T47D (cell line): Measurements from ENCODE around the gene MMP11.
A peak's percentile ranks its signal among the peaks of the same experiment; 100 is the strongest.

Experiments
- DNase-seq, 2 experiments: peaks; one replicate each; pipeline versions ENCODE4 v3.0.0 to v3.0.0-alpha.2; 2011 to 2012; ENCODE audit warnings: low read depth in 1 of 2, low spot score in 1 of 2
- JUND ChIP-seq: IDR thresholded peaks from 2 replicates; pipeline ENCODE4 v1.6.1; 2012; ENCODE audit warnings: low read depth
- in situ Hi-C: cut with HindIII; loops from 2 replicates; pipeline ENCODE4 v1.10.0; 2016; ENCODE audit warnings: low sequenced_read_pairs, low pct_unique_long_range_greater_than_20kb

Gene MMP11

GRCh38 chr22:23787600-23787896, 14.9 kb downstream of the MMP11 start:
- no peak for TF ChIP-seq JUND
- in situ Hi-C loops = no loop called here
- no peak for DNase-seq

DNA sequence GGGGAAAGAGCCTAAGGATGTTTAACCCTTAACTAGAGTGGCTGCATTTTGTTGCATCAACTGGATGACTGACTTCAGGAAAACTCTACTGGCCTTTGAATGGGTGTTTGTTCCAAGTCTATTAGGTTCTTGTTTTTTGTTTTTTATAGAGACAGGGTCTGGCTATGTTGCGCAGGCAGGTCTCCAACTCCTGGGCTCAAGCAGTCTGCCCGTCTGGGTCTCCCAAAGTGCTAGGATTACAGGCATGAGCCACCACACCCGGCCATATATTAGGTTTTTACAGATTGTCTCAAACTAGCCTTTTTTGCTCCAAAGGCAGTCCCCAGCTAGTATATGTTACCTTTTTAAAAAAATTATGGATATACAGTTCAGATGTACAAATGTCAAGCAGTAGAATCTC, 15.3 kb downstream of the MMP11 start:
- no peak for TF ChIP-seq JUND
- no peak for DNase-seq
- in situ Hi-C loops = no loop called here

GRCh38 chr22:23789121-23789520, 16.5 kb downstream of the MMP11 start:
- TF ChIP-seq JUND = no peak
- DNase-seq = no peak
- in situ Hi-C loops = no loop called here

DNA sequence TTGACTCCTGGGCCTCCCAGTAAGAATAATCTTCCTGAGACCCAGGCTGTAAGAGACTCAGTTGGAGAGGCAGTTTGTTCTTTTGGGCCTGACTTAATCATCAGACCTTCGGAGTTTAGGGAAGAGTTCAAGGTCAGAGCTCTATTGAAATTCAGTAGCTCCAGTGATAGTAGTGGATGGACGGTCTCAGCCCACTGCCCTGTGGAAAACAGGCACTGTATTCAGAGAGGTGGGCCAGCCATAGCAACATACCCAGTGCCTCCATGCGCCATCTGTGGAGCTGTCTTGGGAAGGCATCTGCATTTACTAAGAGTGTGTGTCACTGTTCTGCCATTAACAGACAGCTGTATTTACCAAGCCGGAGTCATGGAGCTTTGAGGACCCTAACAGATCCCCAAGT, 17.0 kb downstream of the MMP11 start:
- TF ChIP-seq JUND = no peak
- DNase-seq = peak in 1 of 2 experiments; percentile 4
- in situ Hi-C loops = no loop called here

DNA sequence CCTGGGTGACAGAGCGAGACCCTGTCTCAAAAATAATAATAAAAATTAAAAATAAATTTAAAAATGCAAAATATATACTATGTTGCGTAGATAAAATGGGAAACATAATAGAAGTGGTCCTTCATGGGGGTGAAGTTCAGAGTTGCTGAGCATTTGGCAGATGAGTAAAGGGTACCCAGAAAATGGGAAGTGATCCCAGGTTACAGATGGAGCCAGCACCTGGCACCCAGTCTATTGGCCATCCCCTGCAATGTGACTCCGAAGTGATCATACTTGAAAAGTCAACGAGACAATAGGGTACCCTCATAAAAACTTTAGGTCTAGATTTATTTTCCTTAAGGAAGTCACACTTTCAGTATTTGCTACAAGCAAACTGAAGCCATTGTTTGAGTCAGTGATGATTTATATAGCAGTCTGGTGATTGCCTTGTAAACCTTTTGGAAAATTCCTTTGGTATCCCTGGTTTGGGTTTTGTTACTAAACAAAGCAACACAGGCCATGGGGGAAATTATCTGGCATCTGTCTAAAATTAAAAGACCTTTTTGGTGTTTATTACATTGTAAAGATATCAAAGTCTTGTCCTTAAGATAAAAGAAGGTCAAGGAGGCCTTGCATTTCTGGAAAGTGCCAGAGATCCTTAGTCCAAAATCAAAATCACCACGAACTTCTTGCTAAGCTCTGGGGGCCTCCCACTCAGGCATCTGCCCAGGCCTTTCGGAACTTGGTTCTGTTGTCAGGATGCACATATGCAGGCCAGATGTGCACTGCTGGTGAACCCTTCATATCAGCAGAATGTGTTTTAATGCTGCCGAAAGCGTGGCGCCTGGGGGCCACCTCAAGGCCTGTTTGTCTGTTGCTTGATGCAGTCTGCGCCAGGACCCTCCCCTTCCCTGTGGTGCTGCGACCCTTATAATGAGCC, 18.4 kb downstream of the MMP11 start:
- no peak for DNase-seq
- TF ChIP-seq JUND = no peak
- in situ Hi-C loops = no loop called here

- in situ Hi-C loops = no loop called here
- DNase-seq = no peak
- no peak for TF ChIP-seq JUND
Observed at GRCh38 chr22:23791738-23792645, 19.3 kb downstream of the MMP11 start.

DNA sequence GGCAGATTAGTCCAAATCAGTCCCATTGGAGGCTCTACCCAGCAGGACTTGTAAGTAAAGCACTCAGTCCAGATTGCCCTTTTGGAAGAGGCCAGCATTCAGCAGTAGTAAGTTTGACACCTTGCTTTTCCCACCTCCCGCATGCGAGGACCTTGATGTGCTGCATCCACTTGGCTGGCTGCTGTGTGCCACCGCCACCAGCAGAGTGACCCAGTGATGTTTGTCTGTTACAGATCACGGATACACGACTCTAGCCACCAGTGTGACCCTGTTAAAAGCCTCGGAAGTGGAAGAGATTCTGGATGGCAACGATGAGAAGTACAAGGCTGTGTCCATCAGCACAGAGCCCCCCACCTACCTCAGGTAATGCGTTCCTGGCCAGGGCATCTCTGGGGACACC, 20.7 kb downstream of the MMP11 start:
- in situ Hi-C loops = no loop called here
- no peak for DNase-seq
- no peak for TF ChIP-seq JUND

- in situ Hi-C loops = no loop called here
- TF ChIP-seq JUND = no peak
- no peak for DNase-seq
Observed at GRCh38 chr22:23796461-23796860, 23.8 kb downstream of the MMP11 start.

- DNase-seq = no peak
- no peak for TF ChIP-seq JUND
- in situ Hi-C loops = no loop called here
Observed at GRCh38 chr22:23800297-23801237, 27.9 kb downstream of the MMP11 start.

DNA sequence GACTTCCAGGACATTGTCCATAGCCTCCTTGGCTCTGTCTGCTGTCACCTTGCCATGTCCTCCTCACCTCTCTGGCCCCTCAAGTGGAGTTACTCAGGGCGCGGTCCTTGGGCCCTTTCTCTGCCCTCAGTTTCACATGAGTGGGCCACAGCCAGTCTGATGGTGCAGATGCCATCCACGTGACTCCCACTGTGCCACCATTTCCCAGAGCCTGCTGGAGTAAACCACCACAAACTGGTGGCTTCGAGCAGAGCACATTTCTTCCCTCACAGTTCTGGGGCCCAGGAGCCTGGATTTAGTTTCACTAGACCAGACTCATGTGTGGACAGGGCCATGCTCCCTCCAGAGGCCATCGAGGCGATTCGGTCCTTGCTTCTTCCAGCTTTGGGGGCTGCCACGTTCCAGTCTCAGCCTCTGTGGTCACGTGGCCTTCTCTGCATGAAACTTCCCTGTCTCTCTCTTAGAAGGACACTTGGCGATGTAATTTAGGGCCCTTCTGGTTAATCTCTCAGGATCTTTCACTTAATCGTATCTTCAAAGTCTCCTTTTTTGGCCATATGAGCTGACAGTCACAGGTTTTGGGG, 28.7 kb downstream of the MMP11 start:
- DNase-seq = no peak
- in situ Hi-C loops = no loop called here
- TF ChIP-seq JUND = no peak

- DNase-seq = no peak
- TF ChIP-seq JUND = no peak
- in situ Hi-C loops = no loop called here
Observed at GRCh38 chr22:23801886-23802377, 29.3 kb downstream of the MMP11 start.
